Measurements from ENCODE around the gene ACAP3.

- no peak for TF ChIP-seq YY1 (IDR thresholded peaks at IDR 0.05; ENCODE audit: low read depth)
- no peak for TF ChIP-seq USF1 (IDR thresholded peaks at IDR 0.05)
- 0 out of 2 replicates have a peak, but pooled peaks have one; percentile 53 for TF ChIP-seq MAX (IDR thresholded peaks at IDR 0.05)
- no peak for TF ChIP-seq TAF1 (IDR thresholded peaks at IDR 0.05; ENCODE audit: low read depth)
- TF ChIP-seq CREB1 (IDR thresholded peaks at IDR 0.05; ENCODE audit: low read depth) = no peak
- no peak for TF ChIP-seq NFIC (IDR thresholded peaks at IDR 0.05)
- TF ChIP-seq EP300 (IDR thresholded peaks at IDR 0.05; ENCODE audit: borderline replicate concordance) = no peak
Observed at GRCh38 chr1:1334835-1335234, 27.1 kb upstream of the ACAP3 start.

Measured in Ishikawa (cell line).